Stimulated activated CD4-positive, alpha-beta T cell treated with anti-CD3 and anti-CD28 coated beads, Interleukin-15, amount 100 ng/mL, for 1 hour (primary cell): Measurements from ENCODE around the gene CELF2.

ENCODE experiments used
- DNase-seq, 2 donors: peaks; one replicate each; pipeline ENCODE4 v3.0.0-alpha.2; 2020; ENCODE audit warnings: low read depth in 1 of 2, low spot score in 1 of 2

The CELF2 gene

GRCh38 chr10:11318826-11319598 lies 301.3 kb downstream of the CELF2 start:
- no peak for DNase-seq

- no peak for DNase-seq
These were observed 302.4 kb downstream of the CELF2 start for GRCh38 chr10:11319990-11320602.

- DNase-seq = no peak
These were observed 303.3 kb downstream of the CELF2 start for GRCh38 chr10:11320809-11321520.

- DNase-seq = no peak
These were observed 305.0 kb downstream of the CELF2 start for GRCh38 chr10:11322698-11323097.

- no peak for DNase-seq
These were observed 307.2 kb downstream of the CELF2 start for GRCh38 chr10:11324761-11325321.

GRCh38 chr10:11325817-11326216 lies 308.1 kb downstream of the CELF2 start:
- DNase-seq = no peak

GRCh38 chr10:11326241-11326640 lies 308.6 kb downstream of the CELF2 start:
- DNase-seq = no peak

- no peak for DNase-seq
These were observed 309.4 kb downstream of the CELF2 start for GRCh38 chr10:11326913-11327616.

GRCh38 chr10:11328264-11329061 lies 310.8 kb downstream of the CELF2 start:
- no peak for DNase-seq

- DNase-seq = no peak
These were observed 311.5 kb downstream of the CELF2 start for GRCh38 chr10:11329062-11329673.

- DNase-seq = no peak
These were observed 312.8 kb downstream of the CELF2 start for GRCh38 chr10:11330383-11331045.

- DNase-seq = no peak
These were observed 313.4 kb downstream of the CELF2 start for GRCh38 chr10:11331046-11331577.

GRCh38 chr10:11331726-11332125 lies 314.1 kb downstream of the CELF2 start:
- no peak for DNase-seq

- no peak for DNase-seq
These were observed 315.2 kb downstream of the CELF2 start for GRCh38 chr10:11332846-11333245.

GRCh38 chr10:11334436-11334835 lies 316.8 kb downstream of the CELF2 start:
- DNase-seq = no peak

GRCh38 chr10:11335167-11335652 lies 317.5 kb downstream of the CELF2 start:
- DNase-seq = no peak

- DNase-seq = no peak
These were observed 318.3 kb downstream of the CELF2 start for GRCh38 chr10:11335881-11336430.

GRCh38 chr10:11336722-11337162 lies 319.1 kb downstream of the CELF2 start:
- DNase-seq = no peak

- DNase-seq = no peak
These were observed 319.8 kb downstream of the CELF2 start for GRCh38 chr10:11337516-11337915.
